Urothelium cell line (cell line): ENCODE results near the gene LRRC4C.

Source experiments
- DNase-seq: peaks from one replicate; pipeline ENCODE4 v3.0.0; 2011; ENCODE audit warnings: low spot score, mixed read lengths
- FAIRE-seq: peaks from 2 replicates; lab custom pipeline; 2011; peaks lifted over from hg19 to GRCh38; lab: Jason Lieb, UNC

LRRC4C gene

DNA sequence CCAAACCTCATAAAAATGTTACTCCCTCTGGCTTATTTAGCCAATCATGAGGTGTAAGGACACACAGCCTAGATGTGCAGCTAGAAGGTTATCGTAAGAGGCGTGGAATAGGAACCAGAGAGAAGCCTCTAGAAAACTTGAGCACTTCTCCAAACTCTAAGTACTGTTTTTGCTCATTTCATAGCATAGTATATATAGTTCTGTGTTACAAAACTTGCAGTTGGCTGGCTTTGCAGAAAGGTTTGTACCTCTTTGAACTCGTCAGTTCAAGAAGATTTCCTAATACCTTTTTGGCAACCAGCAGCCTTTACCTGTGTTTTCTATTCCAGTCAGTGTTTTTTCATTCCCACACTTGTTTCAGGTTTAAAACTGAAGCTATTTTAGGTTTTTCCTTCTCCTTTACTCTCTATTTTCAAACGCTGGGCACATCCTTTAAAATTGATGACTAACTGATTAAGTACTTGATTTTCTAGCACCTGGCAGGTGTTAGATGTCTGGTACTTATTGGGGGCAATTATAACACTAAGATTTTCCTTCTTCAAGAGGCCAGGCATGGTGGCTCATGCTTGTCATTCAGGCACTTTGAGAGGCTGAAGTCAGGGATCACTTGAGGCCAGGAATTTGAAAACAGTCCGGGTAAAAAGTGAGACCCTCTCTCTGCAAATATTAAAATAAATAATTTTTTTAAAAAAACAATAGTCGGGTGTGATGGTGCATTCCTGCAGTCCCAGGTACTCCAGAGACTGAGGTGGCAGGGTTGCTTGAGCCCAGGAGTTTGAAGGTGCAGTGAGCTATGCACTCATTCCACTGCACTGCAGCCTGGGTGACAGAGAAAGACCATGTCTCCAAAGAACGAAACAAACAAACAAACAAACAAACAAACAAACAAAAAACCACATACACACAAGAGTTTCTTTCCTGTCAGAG lies 125.2 kb downstream of the LRRC4C start:
- DNase-seq (no peak), FAIRE-seq (no peak)

DNA sequence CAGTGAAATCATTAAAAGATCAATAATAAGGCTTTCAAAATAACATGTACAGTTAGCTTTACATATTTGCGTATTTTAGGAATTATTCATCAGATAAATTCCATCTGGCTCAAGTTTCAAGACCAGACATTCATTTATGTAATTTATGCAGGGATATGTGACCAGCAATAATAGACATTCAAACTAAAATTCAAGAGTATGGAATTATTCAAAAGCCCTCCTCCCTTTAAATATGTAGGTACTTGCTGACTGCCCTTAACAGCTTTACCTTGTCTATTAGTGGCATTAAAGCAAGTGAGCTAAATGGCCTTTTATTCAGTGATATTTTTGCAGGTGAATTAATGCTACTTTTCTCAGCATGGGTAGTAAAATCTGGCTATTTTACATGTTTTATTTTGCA lies 126.1 kb downstream of the LRRC4C start:
- no peak for FAIRE-seq
- no peak for DNase-seq

DNA sequence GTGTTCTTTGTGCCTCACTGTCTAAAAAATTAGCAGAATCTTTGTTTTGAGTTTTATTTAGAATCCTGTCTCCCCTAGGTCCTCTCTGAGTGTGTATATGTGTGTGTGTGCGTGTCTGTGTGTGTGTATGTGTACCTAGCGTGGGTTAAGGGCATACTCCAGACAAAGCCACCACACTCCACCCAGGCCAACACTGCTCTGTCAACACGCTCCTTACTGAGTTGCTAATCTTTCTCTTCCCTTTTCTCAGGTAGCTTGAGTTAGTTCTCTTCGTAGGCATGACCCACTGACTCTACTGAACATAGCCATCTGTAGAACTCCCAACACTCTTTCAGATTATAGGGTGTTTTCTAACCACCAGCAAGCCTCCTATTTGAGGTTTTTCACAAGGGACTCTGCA lies 131.1 kb downstream of the LRRC4C start:
- no peak for DNase-seq
- FAIRE-seq = no peak

DNA sequence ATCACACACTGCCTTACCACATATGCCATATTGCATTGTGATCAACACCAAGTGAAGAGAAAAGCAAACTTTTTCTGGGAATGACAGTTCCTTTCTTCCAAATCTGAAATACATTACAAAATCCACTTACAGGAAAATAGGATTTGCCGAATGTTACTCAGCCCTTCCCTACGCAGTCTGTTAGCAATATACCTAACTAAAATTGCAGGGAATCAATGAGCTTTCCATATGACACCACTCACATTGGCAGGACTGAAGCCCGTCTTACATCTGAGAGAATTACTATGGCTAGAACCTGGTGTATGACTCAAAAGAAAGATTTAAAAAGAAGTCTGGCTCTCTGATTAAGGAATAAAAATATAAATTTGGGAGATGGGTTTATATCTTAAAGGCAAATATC lies 136.0 kb downstream of the LRRC4C start:
- no peak for FAIRE-seq

DNA sequence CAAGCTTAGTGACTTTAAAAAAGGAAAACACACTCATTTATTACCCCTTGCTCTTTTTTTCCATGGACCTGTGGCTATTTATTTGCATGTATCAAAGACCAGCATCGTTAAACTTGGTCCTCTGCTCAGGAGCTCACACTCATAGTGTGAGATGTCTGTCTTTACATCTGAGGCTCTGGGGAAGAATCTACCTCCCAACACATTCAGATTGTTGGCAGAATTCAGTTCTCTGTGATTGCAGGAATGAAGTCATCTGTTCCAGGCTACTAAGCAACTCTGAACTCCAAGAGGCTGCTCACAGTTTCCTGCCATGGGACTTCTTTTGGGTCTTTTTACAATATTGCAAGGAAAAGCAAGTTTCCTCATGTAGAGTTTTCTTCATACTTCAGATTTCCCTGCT lies 138.8 kb downstream of the LRRC4C start:
- DNase-seq (no peak), FAIRE-seq (no peak)

More for the DNA sequence above, 136.0 kb downstream of the LRRC4C start:
- no peak for DNase-seq

DNA sequence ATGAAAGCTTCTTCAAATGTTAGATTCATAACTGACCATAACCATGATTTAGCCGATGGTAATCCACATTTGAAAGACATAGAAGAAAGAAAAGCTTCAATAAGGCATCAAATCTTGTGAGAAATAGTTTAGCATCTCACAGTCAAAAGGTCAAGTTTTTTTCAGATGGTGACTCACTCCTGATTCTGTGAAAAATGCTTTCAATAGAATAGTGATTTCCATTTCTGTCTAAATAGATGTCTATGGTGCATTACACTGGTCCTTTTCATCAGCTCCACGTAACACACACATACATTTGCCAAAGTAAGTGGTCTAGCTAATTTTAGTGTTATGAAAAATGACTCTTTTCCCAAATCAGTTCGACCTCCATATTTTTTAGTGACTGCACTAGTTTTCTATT lies 139.2 kb downstream of the LRRC4C start:
- DNase-seq (no peak), FAIRE-seq (no peak)

DNA sequence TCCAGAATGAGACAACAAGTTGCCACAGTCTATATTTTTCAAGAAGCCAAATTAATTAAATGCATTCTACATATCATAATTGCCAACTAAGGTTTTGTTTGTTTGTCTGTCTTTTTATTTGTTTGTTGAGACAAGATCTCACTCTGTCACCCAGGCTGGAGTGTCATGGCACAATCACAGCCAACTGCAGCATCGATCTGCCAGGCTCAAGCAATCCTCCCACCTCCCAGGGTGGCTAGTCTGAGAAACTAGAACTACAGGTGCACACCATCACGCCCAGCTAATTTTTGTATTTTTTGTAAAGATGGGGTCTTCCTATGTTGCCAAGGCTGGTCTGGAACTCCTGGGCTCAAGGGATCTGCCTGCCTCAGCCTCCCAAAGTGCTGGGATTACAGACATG lies 140.0 kb downstream of the LRRC4C start:
- DNase-seq (no peak), FAIRE-seq (no peak)

DNA sequence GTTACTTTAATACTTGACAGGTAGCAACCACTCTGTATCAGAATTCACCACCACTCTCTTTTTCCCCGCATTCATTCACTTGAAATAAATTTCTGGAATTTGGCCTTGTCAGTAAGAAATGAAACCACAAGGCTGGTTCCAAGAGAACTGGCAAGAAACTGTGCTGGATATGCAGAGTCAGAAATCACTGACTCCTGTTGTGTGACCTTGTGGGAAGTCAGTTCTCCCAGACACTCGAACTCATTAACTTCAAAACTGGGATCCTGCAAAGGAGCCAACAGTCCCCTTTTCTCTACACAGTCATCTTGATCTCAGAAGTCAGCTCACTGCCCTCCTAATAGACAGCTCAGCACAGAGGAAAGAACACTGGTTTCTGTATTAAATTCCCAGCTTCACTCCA lies 142.7 kb downstream of the LRRC4C start:
- DNase-seq (peak; percentile 24), FAIRE-seq (no peak)

DNA sequence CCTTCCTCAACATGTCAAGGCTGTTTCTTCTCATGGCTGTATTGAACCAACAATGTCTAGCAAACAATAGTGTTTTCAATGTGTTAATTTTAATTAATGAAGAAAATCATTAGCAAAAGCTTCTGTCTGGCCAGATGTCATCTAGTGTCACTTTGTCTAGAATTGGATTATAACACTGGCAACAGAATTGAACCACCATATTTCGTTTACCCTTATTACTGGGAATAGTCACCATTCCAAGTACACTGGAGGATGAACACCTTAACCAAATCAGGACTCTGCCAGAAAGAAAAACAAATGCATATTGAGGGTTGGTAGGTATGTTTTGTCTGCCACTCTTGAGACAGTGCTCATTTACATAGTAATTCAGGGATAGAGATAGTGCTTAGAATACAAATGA lies 146.2 kb downstream of the LRRC4C start:
- no peak for DNase-seq
- no peak for FAIRE-seq

DNA sequence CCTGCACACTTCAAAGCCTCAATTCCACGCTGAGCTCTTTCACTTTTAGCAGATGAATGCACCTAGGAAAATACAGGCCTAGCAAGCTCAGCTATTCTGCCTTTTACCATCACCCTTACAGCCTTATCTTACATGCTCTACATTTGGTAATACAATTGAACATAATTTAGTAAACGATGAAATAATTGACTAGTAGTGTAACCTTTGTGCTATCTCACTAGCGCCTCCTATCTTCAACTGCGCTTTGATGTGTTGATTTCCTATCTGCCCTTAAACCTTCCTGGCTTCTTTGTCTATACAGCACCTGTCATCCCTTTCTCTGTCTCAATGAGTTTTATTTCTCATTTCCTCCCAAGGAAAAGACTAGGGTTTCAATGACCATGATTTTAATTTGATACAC lies 149.7 kb downstream of the LRRC4C start:
- FAIRE-seq = no peak
- no peak for DNase-seq

DNA sequence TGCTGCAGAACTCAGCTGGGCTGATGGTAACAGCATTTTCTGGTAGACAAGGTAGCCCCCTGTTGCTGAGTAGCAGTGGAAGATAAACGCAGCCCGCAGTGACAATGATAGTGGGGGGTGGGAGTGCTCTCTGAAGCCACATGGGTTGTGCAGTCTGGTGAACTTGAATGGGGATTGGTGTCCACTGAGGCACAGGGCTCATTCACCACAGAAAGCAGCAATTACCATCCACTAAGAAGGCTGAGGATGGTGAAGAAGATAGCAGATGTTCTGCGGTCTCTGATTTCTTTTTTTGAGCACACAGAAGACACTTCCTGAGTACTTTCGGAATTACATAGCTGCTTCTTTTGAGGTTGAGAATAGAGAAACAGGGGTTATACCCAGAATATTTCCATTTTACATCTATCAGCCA lies 150.3 kb downstream of the LRRC4C start:
- FAIRE-seq = no peak
- DNase-seq = no peak

DNA sequence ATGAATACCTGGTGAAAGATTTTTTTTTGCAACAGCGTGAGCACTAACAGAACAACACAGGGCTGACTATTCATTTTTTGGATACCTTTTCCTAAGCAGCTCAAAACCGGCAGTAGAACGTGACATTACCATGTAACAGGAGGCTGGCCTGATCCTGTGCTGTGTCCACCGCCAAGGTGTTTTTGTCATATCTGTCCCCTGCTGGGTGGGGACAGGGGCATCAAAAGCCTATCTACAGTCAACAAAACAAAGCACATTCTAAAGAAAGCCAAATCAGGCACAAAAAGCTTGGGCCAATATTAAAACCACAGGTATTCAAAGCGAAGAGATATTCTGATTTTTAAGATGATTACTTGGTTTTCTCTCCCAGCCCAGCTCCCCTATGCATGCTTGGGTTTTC lies 151.2 kb downstream of the LRRC4C start:
- DNase-seq = no peak
- FAIRE-seq = no peak

DNA sequence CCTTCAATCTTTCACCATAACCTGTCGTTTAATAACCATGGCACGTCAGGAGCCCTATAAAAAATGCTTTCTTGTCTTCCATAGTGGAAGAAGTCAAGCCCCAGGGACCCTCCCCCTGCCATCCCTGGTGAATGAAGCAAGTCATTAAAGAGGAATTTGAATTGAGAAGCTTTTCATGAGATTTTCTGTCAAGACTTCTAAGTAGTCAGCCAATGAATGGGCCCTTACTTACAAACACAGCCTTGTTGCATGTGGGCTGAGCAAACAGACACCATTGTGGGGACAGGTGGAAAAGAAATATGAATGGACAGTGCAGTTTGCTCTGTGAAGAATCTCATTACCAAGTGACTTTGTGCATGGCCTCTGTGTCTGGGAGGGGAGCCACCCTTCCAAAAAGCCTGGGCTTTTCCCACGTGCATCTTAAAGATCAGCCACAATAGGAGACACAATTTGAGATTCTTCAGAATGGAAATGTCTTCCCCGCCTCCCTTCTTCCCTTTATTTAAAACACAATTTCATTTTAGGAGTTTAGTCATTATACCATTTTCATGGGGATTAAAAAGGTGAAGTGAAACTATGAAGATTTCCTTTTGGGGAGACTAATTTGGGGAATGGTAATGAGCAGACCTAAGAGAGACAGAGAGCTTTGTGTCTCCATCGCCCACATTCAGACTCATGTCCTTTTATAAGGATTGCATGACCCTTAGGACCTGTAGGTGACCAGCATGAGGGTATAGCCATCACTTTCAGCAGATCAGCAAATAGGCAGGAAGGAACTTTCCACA lies 152.0 kb downstream of the LRRC4C start:
- FAIRE-seq (no peak), DNase-seq (no peak)

DNA sequence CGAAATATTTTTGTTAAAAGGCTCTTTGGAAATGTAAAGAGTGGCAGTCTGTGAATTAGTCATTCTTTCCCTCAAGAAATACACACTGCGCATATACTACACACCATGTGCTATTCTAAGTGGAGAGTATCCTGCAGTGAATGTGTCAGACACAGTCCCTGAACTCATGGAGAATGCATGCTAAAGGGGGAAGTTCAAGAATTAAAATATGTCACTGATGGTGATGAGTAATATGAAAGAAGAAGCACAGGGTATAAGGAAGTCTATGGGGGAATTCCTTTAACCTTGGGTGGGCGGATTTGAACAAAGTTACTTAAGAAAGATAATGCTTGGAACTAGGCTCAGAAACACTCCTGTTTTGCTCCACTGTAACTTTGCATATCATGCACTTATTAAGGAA lies 153.0 kb downstream of the LRRC4C start:
- FAIRE-seq (no peak), DNase-seq (peak; percentile 5)

DNA sequence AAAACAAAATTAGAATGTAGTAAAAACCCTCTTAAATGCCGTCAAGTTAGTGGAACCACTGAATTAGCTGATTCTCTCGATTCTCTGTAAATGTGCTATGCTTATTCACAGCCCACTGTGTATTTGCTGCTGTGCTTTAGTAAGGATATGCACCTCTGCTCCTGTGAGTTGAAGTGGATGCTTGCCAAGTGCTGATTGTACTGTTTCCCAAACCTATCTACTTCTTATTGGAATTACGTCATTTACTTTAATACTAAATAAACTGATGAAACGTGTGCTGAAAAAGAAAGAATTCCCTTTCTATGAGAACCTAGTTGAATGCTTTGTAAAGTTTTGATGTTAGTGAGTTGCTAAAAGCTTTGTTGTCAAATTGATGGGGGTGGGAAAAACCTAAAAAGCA lies 158.4 kb downstream of the LRRC4C start:
- no peak for FAIRE-seq

DNA sequence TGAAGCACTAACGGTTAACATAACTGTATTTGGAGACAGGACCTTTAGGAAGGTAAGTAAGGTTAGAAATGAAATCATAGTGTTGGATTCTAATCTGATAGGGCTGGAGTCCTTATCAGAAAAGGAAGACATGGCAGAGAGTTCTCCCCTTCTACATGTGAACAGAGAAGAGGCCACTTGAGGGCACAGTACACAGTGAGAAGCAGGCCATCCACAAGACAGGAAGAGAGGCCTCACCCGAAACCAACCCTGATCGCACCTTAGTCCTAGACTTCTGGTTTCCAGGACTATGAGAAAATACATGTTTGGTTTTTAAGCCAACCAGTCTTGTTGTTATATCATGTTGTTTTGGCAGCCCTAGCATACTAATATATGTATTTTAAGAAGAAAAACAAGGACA lies 170.0 kb downstream of the LRRC4C start:
- no peak for DNase-seq
- FAIRE-seq = no peak

More for the DNA sequence above, 158.4 kb downstream of the LRRC4C start:
- DNase-seq = peak; percentile 23

DNA sequence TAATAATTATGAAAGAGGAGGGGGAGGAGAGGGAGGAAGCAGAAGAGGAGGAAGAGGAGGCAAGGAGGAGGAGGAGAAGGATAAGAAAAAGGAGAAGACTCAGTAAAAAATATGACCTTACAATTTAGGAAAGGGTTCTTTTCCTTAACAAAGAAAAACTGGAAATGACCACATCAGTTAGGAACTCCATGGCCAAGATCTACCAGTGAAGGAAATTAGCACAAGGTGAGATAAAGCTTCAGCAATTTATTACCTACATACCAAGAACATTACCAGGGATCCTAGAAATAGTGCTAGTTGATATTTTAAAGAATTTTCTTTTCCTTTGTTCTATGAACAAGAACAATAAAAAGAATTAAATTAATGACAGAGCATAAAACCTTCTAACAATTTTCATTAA lies 172.7 kb downstream of the LRRC4C start:
- FAIRE-seq = no peak

DNA sequence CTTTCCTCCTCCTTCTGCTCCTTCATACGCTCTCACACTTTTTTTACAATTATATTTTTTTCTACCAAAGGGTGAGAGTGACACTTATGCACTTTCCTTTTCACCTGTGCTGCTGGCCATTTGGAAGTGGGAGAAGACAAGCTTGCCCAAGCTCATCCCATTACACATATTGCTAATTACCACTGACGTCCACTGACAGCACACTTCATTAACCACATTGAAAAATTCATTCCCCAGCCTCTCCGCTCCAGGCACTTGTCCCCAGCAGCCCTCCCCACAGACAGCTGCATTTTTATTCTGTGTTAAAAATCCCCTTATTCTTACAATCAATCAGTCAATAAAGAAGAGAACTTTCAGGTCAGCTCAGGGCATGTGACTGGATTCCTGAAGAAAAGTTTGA lies 175.1 kb downstream of the LRRC4C start:
- FAIRE-seq (no peak), DNase-seq (no peak)

More for the DNA sequence above, 172.7 kb downstream of the LRRC4C start:
- DNase-seq = no peak

DNA sequence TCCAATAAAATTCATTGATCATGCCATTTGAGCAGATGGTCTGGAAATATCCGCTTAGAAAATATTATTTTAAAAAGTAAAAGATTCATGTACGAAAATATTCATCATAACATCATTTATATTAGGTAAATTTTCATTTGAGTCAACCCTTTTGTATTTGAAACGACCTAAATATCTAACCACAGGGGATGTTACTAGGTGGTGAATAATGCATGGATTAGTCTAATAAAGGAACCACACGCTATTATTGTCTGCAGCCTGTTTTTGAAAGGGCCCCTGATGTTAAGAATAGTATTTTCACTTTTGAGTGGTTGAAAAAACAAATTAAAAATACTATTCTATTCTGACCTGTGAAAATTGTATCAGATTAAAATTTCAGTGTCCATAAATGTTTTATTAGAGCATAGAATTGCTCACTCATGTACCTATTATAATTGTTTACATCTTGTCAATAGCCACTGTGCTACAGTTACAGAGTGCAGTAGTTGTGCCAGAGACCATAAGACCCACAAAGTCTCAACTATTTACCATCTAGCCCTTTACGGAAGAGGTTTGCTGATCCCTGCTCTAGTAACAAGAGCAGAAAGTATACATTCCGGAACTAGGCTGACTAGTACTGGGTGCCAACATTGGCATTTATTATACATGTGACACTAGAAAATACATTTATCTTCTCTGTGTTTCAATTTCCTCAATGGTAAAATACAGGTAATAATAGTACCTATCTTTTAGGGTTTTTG lies 176.1 kb downstream of the LRRC4C start:
- FAIRE-seq = no peak
- DNase-seq = no peak

DNA sequence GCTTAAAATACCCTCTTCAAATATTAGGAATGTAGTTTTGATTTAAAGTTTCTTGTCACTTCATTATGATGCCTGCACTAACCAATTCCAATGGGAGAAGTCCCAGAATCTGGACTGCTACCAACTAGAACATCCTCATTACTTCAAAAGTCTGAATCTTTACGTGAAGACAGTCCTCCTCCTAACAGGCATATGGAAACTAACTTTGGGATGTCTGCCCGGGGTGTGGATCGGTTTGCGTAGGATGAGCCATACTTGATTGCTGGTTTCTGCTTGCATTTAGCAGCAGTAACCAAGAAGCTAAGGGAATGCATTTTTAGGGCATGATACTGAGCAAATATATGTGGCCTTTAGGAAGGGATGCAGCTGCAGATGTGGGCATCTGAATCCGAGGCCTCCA lies 177.1 kb downstream of the LRRC4C start:
- DNase-seq = no peak

DNA sequence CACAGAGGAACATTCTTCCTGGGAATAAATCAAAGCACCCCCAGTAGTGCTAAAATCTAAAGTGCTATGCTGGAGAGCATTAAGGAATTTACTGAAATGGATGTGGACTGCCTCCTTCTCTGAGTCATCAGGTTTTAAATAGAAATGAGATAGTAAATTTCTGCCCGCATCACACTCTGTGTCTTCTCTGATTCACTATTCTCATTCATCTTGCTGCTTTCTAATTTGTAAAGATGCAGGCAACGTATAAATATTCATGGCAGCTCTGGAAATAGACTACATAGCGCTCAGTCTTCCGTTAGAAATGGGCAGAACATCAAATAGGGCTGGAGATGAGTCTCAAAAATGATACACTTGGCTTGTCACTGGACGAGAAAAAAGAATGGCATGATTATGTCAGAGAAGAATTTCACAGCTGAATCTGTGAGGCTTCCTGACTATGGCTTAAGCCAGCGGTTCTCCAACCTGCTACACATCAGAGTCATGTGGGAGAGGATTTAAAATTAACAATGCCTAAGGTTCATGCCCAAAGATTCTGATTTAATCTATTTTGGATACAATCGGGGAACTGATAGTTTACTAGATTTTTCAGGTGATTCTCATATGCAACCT lies 178.2 kb downstream of the LRRC4C start:
- DNase-seq = peak; percentile 42
- no peak for FAIRE-seq

More for the DNA sequence above, 177.1 kb downstream of the LRRC4C start:
- no peak for FAIRE-seq
